T-cell (primary cell): ENCODE measurements around the gene MLXIP. TPM values are rescaled to one million over a fixed set of nuclear protein-coding genes. Genes with fewer than 3 reads are reported as not detected.

ENCODE experiments used
- ATAC-seq, 4 experiments: fragments of 200-7000 bp in 3 of 4; fragments of 150-1000 bp in 1 of 4; cut with Tn5 transposase; replicated peaks in 1 of 4; 1 replicate in 3 of 4; 2 replicates in 1 of 4; pipeline ENCODE4 v1.10.0; 2021; ENCODE audit warnings: moderate library complexity in 3 of 4, mild to moderate bottlenecking in 2 of 4, moderate number of reproducible peaks in 1 of 4
- CTCF ChIA-PET, 2 donors: fragments of 300-600 bp; sonication (Branson Sonifier 250); formaldehyde crosslinking; loops; one replicate each; lab custom pipeline; 2022; ENCODE audit warnings: antibody characterized with exemption in 2 of 2; lab: Charles Lee
- POLR2A ChIA-PET, 2 donors: fragments of 300-600 bp; sonication (Branson Sonifier 250); formaldehyde crosslinking; loops; one replicate each; lab custom pipeline; 2022; ENCODE audit warnings: antibody characterized with exemption in 2 of 2; lab: Charles Lee
- DNase-seq, 35 experiments: peaks; one replicate each; pipeline versions ENCODE4 v3.0.0 to v3.0.0-alpha.2; 2013 to 2023
- H3K27ac ChIP-seq: one replicate; pipeline ENCODE4 v1.5.1; 2013; ENCODE audit warnings: low read length
- H3K27me3 ChIP-seq, 2 experiments: replicated peaks in 1 of 2; 1 replicate in 1 of 2; 2 replicates in 1 of 2; pipeline versions ENCODE4 v1.6.1 to v1.7.0; 2013; ENCODE audit warnings: low read length in 1 of 2, mixed read lengths in 1 of 2; ENCODE audit not compliant: control insufficient read depth in 2 of 2, insufficient read depth in 2 of 2; ENCODE audit errors: extremely low read depth in 1 of 2
- H3K36me3 ChIP-seq, 2 donors: 1 replicate in 1 of 2; 2 replicates in 1 of 2; pipeline versions ENCODE4 v1.6.1 to v1.7.0; 2013; ENCODE audit warnings: low read length in 1 of 2; ENCODE audit not compliant: control insufficient read depth in 2 of 2, insufficient read depth in 1 of 2; ENCODE audit errors: extremely low read depth in 1 of 2
- H3K4me1 ChIP-seq, 2 experiments: 1 replicate in 1 of 2; 2 replicates in 1 of 2; pipeline versions ENCODE4 v1.6.1 to v1.7.0; 2013; ENCODE audit warnings: low read length in 2 of 2, mixed read lengths in 1 of 2; ENCODE audit not compliant: insufficient read depth in 2 of 2, control insufficient read depth in 1 of 2; ENCODE audit errors: extremely low read depth in 1 of 2
- H3K4me3 ChIP-seq, 2 donors: 1 replicate in 1 of 2; 2 replicates in 1 of 2; pipeline versions ENCODE4 v1.5.1 to v1.7.0; 2013; ENCODE audit warnings: mild to moderate bottlenecking in 2 of 2, low read length in 1 of 2, moderate library complexity in 1 of 2; ENCODE audit not compliant: control insufficient read depth in 1 of 2; ENCODE audit errors: extremely low read depth in 1 of 2
- H3K9me3 ChIP-seq: 2 replicates; pipeline ENCODE4 v1.7.0; 2013
- H3K27ac Mint-ChIP-seq, 2 donors: one replicate each; pipeline ENCODE4 v1.8.0; 2020 to 2021; ENCODE audit warnings: mild to moderate bottlenecking in 2 of 2, mixed read lengths in 2 of 2
- H3K27me3 Mint-ChIP-seq, 2 donors: one replicate each; pipeline ENCODE4 v1.8.0; 2021 to 2022; ENCODE audit warnings: mixed read lengths in 2 of 2
- H3K36me3 Mint-ChIP-seq: one replicate; pipeline ENCODE4 v1.8.0; 2021; ENCODE audit warnings: mixed read lengths
- H3K4me1 Mint-ChIP-seq, 3 donors: one replicate each; pipeline ENCODE4 v1.8.0; 2020 to 2022; ENCODE audit warnings: mixed read lengths in 3 of 3, mild to moderate bottlenecking in 1 of 3
- H3K4me3 Mint-ChIP-seq, 3 donors: one replicate each; pipeline ENCODE4 v1.8.0; 2020 to 2022; ENCODE audit warnings: mild to moderate bottlenecking in 3 of 3, mixed read lengths in 3 of 3, moderate library complexity in 3 of 3
- H3K9me3 Mint-ChIP-seq, 3 donors: one replicate each; pipeline ENCODE4 v1.8.0; 2020 to 2022; ENCODE audit warnings: mixed read lengths in 3 of 3
- WGBS: methylation state at CpG from one replicate; pipeline ENCODE4 v1.1.5; 2013; ENCODE audit warnings: missing lambda C conversion rate; ENCODE audit not compliant: insufficient coverage; 5-methylcytosine and 5-hydroxymethylcytosine counted together
- total RNA-seq, 35 experiments: library from RNA in 6 of 35; stranded (reverse) in 6 of 35; fragments of 120-200 nt in 1 of 35; gene quantifications; one replicate each; pipeline versions ENCODE4 v1.2.1 to v1.2.4 and lab custom pipeline; 2013 to 2026

Gene MLXIP
- total RNA-seq, 5 donors from 2014 or later (not counting 1 experiment from before 2014, with no cell fraction given), result 87.9 to 113 (median 98.3) TPM

DNA sequence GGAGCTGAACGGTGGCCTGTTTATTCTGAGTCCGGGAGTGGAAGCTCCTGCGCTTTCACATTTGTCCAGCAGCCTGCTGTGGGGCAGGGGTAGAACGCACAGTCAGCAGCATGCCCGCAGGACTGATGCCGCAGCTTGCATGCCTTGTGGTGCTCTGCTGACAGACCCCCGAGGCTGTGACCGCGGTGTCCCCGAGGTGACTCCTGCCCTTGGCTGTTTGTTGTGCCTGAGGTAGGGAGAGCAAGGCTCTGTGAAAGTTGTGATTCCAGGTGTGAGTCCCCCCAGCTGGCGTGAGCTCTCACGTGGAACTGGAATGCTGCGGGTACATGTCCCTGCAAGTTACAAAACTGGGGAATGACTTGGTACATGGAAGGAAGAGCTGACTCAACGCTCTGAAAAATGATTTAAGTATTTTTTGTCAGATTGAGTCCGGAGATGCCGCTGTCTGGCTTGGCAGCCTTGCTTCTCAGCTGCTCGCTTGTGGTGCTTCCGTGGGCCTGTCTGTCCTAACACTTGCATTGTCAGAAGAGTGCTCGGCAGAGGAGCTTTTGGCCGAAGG, 18.1 kb downstream of the MLXIP start:
- DNase-seq (no peak), ATAC-seq (no peak)
- Mint-ChIP-seq H3K4me3 (peak overlapping the region in 1 of 3 donors; percentile 56), H3K27me3 (no peaks in the 10 kb centered on the region), H3K9me3 (no peaks in the 10 kb centered on the region), H3K27ac (peak overlapping the region; percentile 84 to 90), H3K36me3 (peaks cover 1% of the 10 kb centered on the region), H3K4me1 (peaks cover 50 to 58% (median 53%) of the 10 kb centered on the region in 3 donors)
- H3K4me3 ChIP-seq, result no peak overlapping the region
- H3K9me3 ChIP-seq, result no peaks in the 10 kb centered on the region
- WGBS, result 92% methylated on average over 19 of the region's 20 CpGs
- peaks cover 63 to 83% of the 10 kb centered on the region in 2 experiments for H3K4me1 ChIP-seq
- POLR2A ChIA-PET, result interaction anchor here in 1 of 2 donors (0.6 kb wide), 1 partner anchor 8 kb away, joined by 3 read pairs; no protein-coding TSS in a partner anchor
- H3K36me3 ChIP-seq, result peaks cover 0 to 3% of the 10 kb centered on the region in 2 donors
- CTCF ChIA-PET, result no interaction called here
- H3K27ac ChIP-seq, result no peak overlapping the region
- no peaks in the 10 kb centered on the region for H3K27me3 ChIP-seq

- ATAC-seq (no peak), DNase-seq (no peak)
- POLR2A ChIA-PET, result no interaction called here
- Mint-ChIP-seq H3K4me3 (peak overlapping the region in 1 of 3 donors; percentile 68), H3K4me1 (peaks cover 59 to 67% (median 61%) of the 10 kb centered on the region in 3 donors), H3K36me3 (peaks cover 3% of the 10 kb centered on the region), H3K27me3 (no peaks in the 10 kb centered on the region), H3K9me3 (no peaks in the 10 kb centered on the region), H3K27ac (peak overlapping the region; percentile 95 to 96)
- no peaks in the 10 kb centered on the region for H3K9me3 ChIP-seq
- H3K4me1 ChIP-seq, result peaks cover 65 to 79% of the 10 kb centered on the region in 2 experiments
- H3K27me3 ChIP-seq, result no peaks in the 10 kb centered on the region
- peaks cover 0 to 3% of the 10 kb centered on the region in 2 donors for H3K36me3 ChIP-seq
- CTCF ChIA-PET, result no interaction called here
- H3K4me3 ChIP-seq, result peak overlapping the region in 1 of 2 donors; percentile 7
- WGBS, result 86% methylated on average over 2 of the region's 2 CpGs
- peak overlapping the region; percentile 43 for H3K27ac ChIP-seq
Measured at GRCh38 chr12:122097584-122097926, 19.0 kb downstream of the MLXIP start.

GRCh38 chr12:122097927-122098756, 19.6 kb downstream of the MLXIP start:
- Histone ChIP-seq H3K4me3 (no peak overlapping the region), H3K9me3 (no peaks in the 10 kb centered on the region), H3K4me1 (peaks cover 60 to 73% of the 10 kb centered on the region in 2 experiments), H3K27me3 (no peaks in the 10 kb centered on the region), H3K27ac (peak overlapping the region; percentile 43), H3K36me3 (peaks cover 0 to 3% of the 10 kb centered on the region in 2 donors)
- Mint-ChIP-seq H3K27ac (peak overlapping the region; percentile 95 to 96), H3K27me3 (no peaks in the 10 kb centered on the region), H3K4me3 (peak overlapping the region in 2 of 3 donors; percentile 49 to 68), H3K36me3 (peaks cover 5% of the 10 kb centered on the region), H3K4me1 (peaks cover 63 to 71% (median 66%) of the 10 kb centered on the region in 3 donors), H3K9me3 (no peaks in the 10 kb centered on the region)
- DNase-seq, result no peak
- ChIA-PET POLR2A (interaction anchor here in 1 of 2 donors (0.6 kb wide), 1 partner anchor 18 kb away, joined by 3 read pairs; no protein-coding TSS in a partner anchor), CTCF (no interaction called here)
- ATAC-seq, result peak in 3 of 4 experiments; percentile 25 to 51 (median 42)
- WGBS, result 68% methylated on average over 5 of the region's 10 CpGs

DNA sequence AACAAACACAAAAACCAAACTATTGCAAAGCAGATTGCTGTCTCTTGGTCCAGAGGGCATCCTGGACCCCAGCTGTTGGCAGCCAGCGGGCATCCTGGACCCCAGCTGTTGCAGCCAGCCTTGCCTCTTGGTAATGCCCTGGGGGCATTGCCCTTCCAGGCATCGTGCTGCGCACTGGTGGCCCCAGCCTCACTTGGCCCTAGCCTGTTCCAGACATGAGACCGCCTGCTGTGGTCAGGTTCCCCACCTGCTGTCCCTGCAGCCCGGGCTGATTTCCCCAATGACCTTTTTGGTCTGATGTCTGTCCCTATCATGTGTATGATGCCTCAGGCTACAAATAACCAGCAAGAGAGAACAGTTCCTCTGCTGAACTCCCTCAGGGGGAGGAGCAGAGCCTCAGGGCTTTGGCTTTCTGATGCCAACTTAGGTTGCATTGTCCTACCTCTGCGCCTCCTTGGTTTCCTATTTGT, 20.8 kb downstream of the MLXIP start:
- ATAC-seq, result peak; percentile 22 to 48 (median 38)
- H3K27me3 Mint-ChIP-seq, result no peaks in the 10 kb centered on the region
- peaks cover 0 to 3% of the 10 kb centered on the region in 2 donors for H3K36me3 ChIP-seq
- H3K27ac Mint-ChIP-seq, result peak overlapping the region; percentile 95 to 96
- H3K36me3 Mint-ChIP-seq, result peaks cover 5% of the 10 kb centered on the region
- peaks cover 56 to 62% of the 10 kb centered on the region in 2 experiments for H3K4me1 ChIP-seq
- H3K4me3 Mint-ChIP-seq, result peak overlapping the region in 2 of 3 donors; percentile 48 to 68
- CTCF ChIA-PET, result no interaction called here
- H3K4me1 Mint-ChIP-seq, result peaks cover 70 to 78% (median 72%) of the 10 kb centered on the region in 3 donors
- WGBS, result 88% methylated on average over 5 of the region's 6 CpGs
- peak overlapping the region; percentile 5 to 39 for H3K4me3 ChIP-seq
- no peaks in the 10 kb centered on the region for H3K9me3 ChIP-seq
- H3K27me3 ChIP-seq, result no peaks in the 10 kb centered on the region
- POLR2A ChIA-PET, result interaction anchor here in 1 of 2 donors (0.6 to 0.7 kb wide), 3 partner anchors 10 to 1781 kb away, joined by 3 read pairs; no protein-coding TSS in a partner anchor
- DNase-seq, result no peak
- no peaks in the 10 kb centered on the region for H3K9me3 Mint-ChIP-seq
- peak overlapping the region; percentile 71 for H3K27ac ChIP-seq

- DNase-seq (peak in 1 of 35 experiments; percentile 58), ATAC-seq (peak; percentile 78 to 86 (median 78))
- Mint-ChIP-seq H3K4me1 (peaks cover 75 to 84% (median 77%) of the 10 kb centered on the region in 3 donors), H3K4me3 (peak overlapping the region; percentile 6 to 68 (median 48)), H3K36me3 (peaks cover 5% of the 10 kb centered on the region), H3K27me3 (no peaks in the 10 kb centered on the region), H3K9me3 (no peaks in the 10 kb centered on the region), H3K27ac (peak overlapping the region; percentile 95 to 96)
- Histone ChIP-seq H3K27me3 (no peaks in the 10 kb centered on the region), H3K4me1 (peaks cover 53 to 62% of the 10 kb centered on the region in 2 experiments), H3K27ac (peak overlapping the region; percentile 71), H3K4me3 (peak overlapping the region in 1 of 2 donors; percentile 5), H3K36me3 (peaks cover 0 to 3% of the 10 kb centered on the region in 2 donors), H3K9me3 (no peaks in the 10 kb centered on the region)
- 0% methylated on average over 1 of the region's 3 CpGs for WGBS
- ChIA-PET CTCF (interaction anchor here in 1 of 2 donors (0.5 to 0.7 kb wide), 2 partner anchors 91 to 193 kb away, joined by 3 to 6 read pairs; no protein-coding TSS in a partner anchor), POLR2A (interaction anchor here in 1 of 2 donors (0.6 to 0.7 kb wide), 4 partner anchors 10 to 1782 kb away, joined by 3 to 4 read pairs (median 3); no protein-coding TSS in a partner anchor)
Measured at GRCh38 chr12:122099856-122100255, 21.3 kb downstream of the MLXIP start.

DNA sequence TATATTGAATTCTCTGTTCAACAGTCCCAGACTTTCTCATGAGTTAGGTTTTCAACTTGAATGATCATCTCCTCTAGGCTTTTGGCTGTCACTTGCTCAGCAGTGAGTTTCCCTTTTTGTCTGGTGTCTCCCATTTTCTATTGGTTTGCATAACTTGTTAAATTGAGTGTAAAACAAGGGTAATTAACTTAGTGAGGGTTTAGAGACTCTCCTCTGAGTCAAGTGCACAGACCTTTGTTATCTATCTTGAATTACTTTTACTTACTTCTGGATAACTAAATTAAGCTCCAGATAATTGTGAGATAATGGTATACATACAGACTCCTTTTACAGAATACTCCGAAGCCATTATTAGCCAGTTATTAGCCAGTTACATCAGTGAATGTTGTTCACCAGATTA, 22.0 kb downstream of the MLXIP start:
- Histone ChIP-seq H3K4me1 (peaks cover 54 to 65% of the 10 kb centered on the region in 2 experiments), H3K4me3 (no peak overlapping the region), H3K27ac (peak overlapping the region; percentile 71), H3K36me3 (peaks cover 0 to 3% of the 10 kb centered on the region in 2 donors), H3K27me3 (no peaks in the 10 kb centered on the region), H3K9me3 (no peaks in the 10 kb centered on the region)
- Mint-ChIP-seq H3K27ac (peak overlapping the region; percentile 95 to 96), H3K9me3 (no peaks in the 10 kb centered on the region), H3K27me3 (no peaks in the 10 kb centered on the region), H3K36me3 (peaks cover 5% of the 10 kb centered on the region), H3K4me3 (peak overlapping the region in 1 of 3 donors; percentile 68), H3K4me1 (peaks cover 81 to 91% (median 83%) of the 10 kb centered on the region in 3 donors)
- ATAC-seq (no peak), DNase-seq (no peak)
- no CpG with 5 or more reads among the region's 1 CpG for WGBS
- CTCF ChIA-PET, result interaction anchor here in 1 of 2 donors (0.5 to 1.7 kb wide), 3 partner anchors 22 to 194 kb away, joined by 3 to 6 read pairs (median 4); no protein-coding TSS in a partner anchor
- POLR2A ChIA-PET, result no interaction called here
